Heart left ventricle (tissue), 16 donors: ENCODE data around the gene PUS1. TPM values are rescaled to one million over a fixed set of nuclear protein-coding genes. Genes with fewer than 3 reads are reported as not detected.

ENCODE experiments used
- ATAC-seq, 4 donors: fragments of 200-7000 bp; cut with Tn5 transposase; one replicate each; pipeline ENCODE4 v1.9.1; 2020 to 2022; ENCODE audit warnings: moderate library complexity in 4 of 4, mild to moderate bottlenecking in 3 of 4, moderate number of reproducible peaks in 1 of 4
- DNase-seq, 5 donors: peaks; one replicate each; pipeline ENCODE4 v3.0.0-alpha.2; 2020
- H3K27ac ChIP-seq, 12 donors: fragments of 200-600 bp; sonication (generic) in 4 of 12; one replicate each; pipeline versions ENCODE4 v1.5.0 to v1.8.0; 2016 to 2022; ENCODE audit warnings: mild to moderate bottlenecking in 2 of 12
- H3K27me3 ChIP-seq, 9 donors: fragments of 200-600 bp; sonication (generic) in 2 of 9; one replicate each; pipeline versions ENCODE4 v1.5.1 to v1.8.0; 2016 to 2022; ENCODE audit warnings: mild to moderate bottlenecking in 3 of 9
- H3K36me3 ChIP-seq, 9 donors: fragments of 200-600 bp; sonication (generic) in 2 of 9; one replicate each; pipeline versions ENCODE4 v1.5.0 to v1.8.0; 2018 to 2022; ENCODE audit warnings: mild to moderate bottlenecking in 2 of 9
- H3K4me1 ChIP-seq, 12 donors: fragments of 200-600 bp; sonication (generic) in 4 of 12; one replicate each; pipeline versions ENCODE4 v1.5.0 to v1.8.0; 2016 to 2022; ENCODE audit warnings: mild to moderate bottlenecking in 3 of 12
- H3K4me3 ChIP-seq, 12 donors: fragments of 200-600 bp; sonication (generic) in 4 of 12; one replicate each; pipeline versions ENCODE4 v1.5.0 to v1.8.0; 2017 to 2022; ENCODE audit warnings: mild to moderate bottlenecking in 9 of 12, moderate library complexity in 4 of 12
- H3K9me3 ChIP-seq, 12 donors: fragments of 200-600 bp; sonication (generic) in 4 of 12; one replicate each; pipeline versions ENCODE4 v1.5.0 to v1.8.0; 2016 to 2022; ENCODE audit warnings: mild to moderate bottlenecking in 1 of 12
- CTCF ChIP-seq, 12 donors: fragments of 200-600 bp; sonication (generic) in 4 of 12; IDR thresholded peaks; one replicate each; pipeline versions ENCODE4 v1.5.0 to v1.8.0; 2018 to 2022; ENCODE audit warnings: antibody characterized with exemption in 12 of 12, mild to moderate bottlenecking in 5 of 12
- POLR2A ChIP-seq, 2 donors: fragments of 450-650 bp; IDR thresholded peaks; one replicate each; pipeline ENCODE4 v1.6.1; 2017; ENCODE audit warnings: antibody characterized with exemption in 2 of 2, mild to moderate bottlenecking in 2 of 2, moderate library complexity in 2 of 2
- WGBS, 4 donors: extraction: QIAGEN DNeasy Blood & Tissue Kit in 2 of 4; methylation state at CpG; one replicate each; pipeline versions ENCODE4 v1.1.5 to v1.1.7; 2013 to 2018; 5-methylcytosine and 5-hydroxymethylcytosine counted together
- intact Hi-C, 10 donors: fragments of 100-400 bp; cut with DNase I; formaldehyde crosslinking; loops; one replicate each; pipeline versions ENCODE4 v1.11.1 to v1.14.2; 2022
- polyA plus RNA-seq, 2 donors: library from polyadenylated mRNA; stranded (reverse); fragments of 200-250 nt; gene quantifications; one replicate each; pipeline ENCODE4 v1.2.3, GENCODE V29; 2013
- total RNA-seq, 9 donors: library from RNA; depleted of rRNA in 2 of 9; stranded (reverse); fragments of >200 nt in 2 of 9; fragmentation: NEBNext Ultra II Directional in 3 of 9; extraction: Animal tissue kit (Norgen Biotek cat#: 25700) in 3 of 9; gene quantifications; one replicate each; pipeline versions ENCODE4 v1.1.0 to v1.2.4, GENCODE V29; 2016 to 2023
- donor health status: ischemic (EF 13 %, LVEDD 7.1; RV severe dilation, severe dysfunction).
- donor health status: healthy with polysubstance abuse.
- donor health status: DM: no; HTN: yes; CAD: no.
- donor health status: DM: no; HTN: no; CAD: no.
- donor health status: ischemic (EF 25% LVEDD 6.9; RV normal size, moderate dysfunction).
- donor health status: ischemic (EF 25% LVEDD 5.7; RV mildly dilated, moderate dysfunction).
- donor health status: healthy.
- donor health status: DM: yes; HTN: yes; CAD: no.
- donor health status: ischemic (EF 35%, LVEDD 5.7; RV mildly dilated, moderate dysfunction).
- donor health status: nonischemic (EF 11% LVEDD 7.7; RV severe dilation, severe dysfunction).
- donor health status: DM: yes; HTN: yes; CAD: no.
- donor health status: PGD.
- donor health status: ischemic (EF 29% LVEDD 5.4; RV normal size, mild dysfunction).
- donor health status: nonischemic (EF 23%, LVEDD 6.1; RV moderate dilation, normal function).

PUS1 gene
- total and polyA plus RNA-seq, 11 donors = 6.1 to 13.5 (median 8.8) TPM

- TF ChIP-seq CTCF (IDR thresholded peaks at IDR 0.05) (no peak), POLR2A (IDR thresholded peaks at IDR 0.05) (no peak)
- DNase-seq (no peak), ATAC-seq (no peak)
- no peak overlapping the region for H3K27ac ChIP-seq
- H3K9me3 ChIP-seq = no peaks in the 10 kb centered on the region
- no peak overlapping the region for H3K4me3 ChIP-seq
- no peaks in the 10 kb centered on the region for H3K27me3 ChIP-seq
- intact Hi-C loops = no loop called here
- peaks cover 3 to 22% (median 16%) of the 10 kb centered on the region in 12 donors for H3K4me1 ChIP-seq
- H3K36me3 ChIP-seq = peaks cover 0 to 87% (median 84%) of the 10 kb centered on the region in 9 donors
- WGBS, 4 donors = 87 to 95% (median 94%) methylated on average over 17 to 20 of the region's 20 CpGs
Measured at GRCh38 chr12:131915000-131915689, 13.9 kb upstream of the PUS1 start.

GRCh38 chr12:131915823-131916222 lies 13.3 kb upstream of the PUS1 start:
- no peaks in the 10 kb centered on the region for H3K27me3 ChIP-seq
- DNase-seq (peak in 1 of 5 donors; percentile 51), ATAC-seq (no peak)
- H3K4me1 ChIP-seq = peaks cover 3 to 22% (median 16%) of the 10 kb centered on the region in 12 donors
- no peak overlapping the region for H3K4me3 ChIP-seq
- no peaks in the 10 kb centered on the region for H3K9me3 ChIP-seq
- 91 to 96% (median 94%) methylated on average over 15 to 21 of the region's 21 CpGs for WGBS, 4 donors
- H3K36me3 ChIP-seq = peaks cover 0 to 87% (median 84%) of the 10 kb centered on the region in 9 donors
- intact Hi-C loops = no loop called here
- TF ChIP-seq POLR2A (IDR thresholded peaks at IDR 0.05) = no peak
- TF ChIP-seq CTCF (IDR thresholded peaks at IDR 0.05) = no peak
- H3K27ac ChIP-seq = no peak overlapping the region

- Histone ChIP-seq H3K27me3 (no peaks in the 10 kb centered on the region), H3K27ac (no peak overlapping the region), H3K36me3 (peaks cover 0 to 87% (median 84%) of the 10 kb centered on the region in 9 donors), H3K4me1 (peaks cover 3 to 21% (median 16%) of the 10 kb centered on the region in 12 donors), H3K9me3 (no peaks in the 10 kb centered on the region), H3K4me3 (no peak overlapping the region)
- peak in 1 of 5 donors; percentile 53 for DNase-seq
- intact Hi-C loops = no loop called here
- TF ChIP-seq POLR2A (IDR thresholded peaks at IDR 0.05) = no peak
- TF ChIP-seq CTCF (IDR thresholded peaks at IDR 0.05) = no peak
- 77 to 92% (median 91%) methylated on average over 17 to 36 of the region's 36 CpGs for WGBS, 4 donors
- no peak for ATAC-seq
Measured at GRCh38 chr12:131916306-131917138, 12.6 kb upstream of the PUS1 start.

- DNase-seq = no peak
Measured at GRCh38 chr12:131917139-131917710, 11.9 kb upstream of the PUS1 start.

More at GRCh38 chr12:131917139-131917710, 11.9 kb upstream of the PUS1 start:
- Histone ChIP-seq H3K36me3 (peaks cover 0 to 87% (median 83%) of the 10 kb centered on the region in 9 donors), H3K4me1 (peaks cover 2 to 21% (median 13%) of the 10 kb centered on the region in 12 donors), H3K4me3 (no peak overlapping the region), H3K27me3 (no peaks in the 10 kb centered on the region), H3K9me3 (no peaks in the 10 kb centered on the region), H3K27ac (no peak overlapping the region)
- TF ChIP-seq POLR2A (IDR thresholded peaks at IDR 0.05) (no peak), CTCF (IDR thresholded peaks at IDR 0.05) (no peak)
- intact Hi-C loops = no loop called here
- no peak for ATAC-seq
- WGBS, 4 donors = 80 to 94% (median 85%) methylated on average over 9 to 31 of the region's 31 CpGs
